ENCODE results near the gene TAS2R41.
"Not testable (repeated sequence)": the region's sequence is repeated elsewhere in the genome, so short reads cannot be mapped to it uniquely, and the experiment has no call there.

The TAS2R41 gene

DNA sequence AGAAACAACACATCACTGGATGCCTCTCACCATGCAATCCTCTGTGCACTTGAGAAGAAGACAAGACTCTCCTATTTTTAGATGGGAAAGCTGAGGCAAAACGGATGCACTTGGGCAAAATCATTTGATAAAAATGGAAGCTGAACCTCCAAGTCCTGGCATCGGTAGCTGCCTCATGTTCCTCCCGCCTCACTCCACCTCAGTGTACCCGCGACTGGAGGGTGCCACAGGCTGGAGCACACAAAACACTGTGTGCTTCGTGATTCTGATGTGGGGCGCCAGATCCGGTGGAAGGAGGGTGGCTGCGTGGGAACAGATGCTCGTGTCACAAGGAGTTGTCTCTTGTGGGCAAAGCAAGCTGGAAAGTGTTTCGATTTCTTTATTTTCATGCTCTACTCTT lies 41.3 kb downstream of the TAS2R41 start:
- no peak for DNase-seq (ENCODE audit: low read depth)

- peak; percentile 38 for DNase-seq (ENCODE audit: low read depth)
Measured at GRCh38 chr7:143519411-143520131, 41.9 kb downstream of the TAS2R41 start.

DNA sequence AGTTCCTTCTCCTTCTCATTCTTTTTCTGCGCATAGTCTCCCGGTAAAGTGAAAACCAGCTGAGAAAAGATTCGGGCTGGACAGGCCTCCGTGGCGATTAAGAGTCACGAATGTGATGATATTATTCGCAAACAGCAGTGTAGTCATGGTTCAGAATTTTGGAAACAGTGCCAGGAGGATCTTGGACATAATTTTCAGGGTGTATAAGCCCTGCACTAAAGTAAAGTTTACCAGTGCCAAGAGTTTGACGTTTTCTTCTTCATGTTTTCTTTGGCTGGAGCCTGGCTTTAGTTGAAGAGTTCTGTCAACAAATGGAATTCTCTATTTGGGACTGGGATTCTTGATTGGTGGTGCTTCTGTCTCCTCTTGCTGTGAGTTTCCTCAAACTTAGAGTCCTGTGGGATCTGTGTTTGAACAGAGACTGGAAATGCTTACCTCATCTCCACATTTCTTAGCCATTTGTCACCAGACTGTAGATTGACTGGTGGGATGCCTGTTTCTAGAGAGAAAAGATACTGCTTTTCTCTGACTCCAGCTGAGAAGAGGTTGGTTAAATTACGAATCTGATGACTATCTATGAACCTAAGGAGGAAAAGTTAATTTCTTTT lies 44.7 kb downstream of the TAS2R41 start:
- not testable (repeated sequence) for DNase-seq (ENCODE audit: low read depth)
